Testis (tissue), 3 donors: ENCODE measurements around the gene TMEM179B. TPM values are rescaled to one million over a fixed set of nuclear protein-coding genes. Genes with fewer than 3 reads are reported as not detected.

ENCODE experiments used
- DNase-seq: peaks from one replicate; pipeline ENCODE4 v3.0.0-alpha.2; 2019
- H3K27ac ChIP-seq, 2 donors: fragments of 200-600 bp; sonication (generic); one replicate each; pipeline ENCODE4 v1.5.1; 2019
- H3K27me3 ChIP-seq: fragments of 200-600 bp; sonication (generic); one replicate; pipeline ENCODE4 v1.5.1; 2019
- H3K36me3 ChIP-seq: fragments of 200-600 bp; sonication (generic); one replicate; pipeline ENCODE4 v1.5.1; 2017; ENCODE audit warnings: low read depth; ENCODE audit errors: missing control alignments
- H3K4me1 ChIP-seq: fragments of 200-600 bp; sonication (generic); one replicate; pipeline ENCODE4 v1.5.1; 2019
- H3K4me3 ChIP-seq, 2 donors: fragments of 200-600 bp; sonication (generic); one replicate each; pipeline ENCODE4 v1.5.1; 2017 to 2019
- H3K9me3 ChIP-seq: fragments of 200-600 bp; sonication (generic); one replicate; pipeline ENCODE4 v1.5.1; 2017
- POLR2A ChIP-seq: fragments of 450-650 bp; IDR thresholded peaks from one replicate; pipeline ENCODE4 v1.6.1; 2017; ENCODE audit warnings: antibody characterized with exemption, mild to moderate bottlenecking, moderate library complexity
- WGBS, 2 donors: methylation state at CpG; one replicate each; pipeline ENCODE4 v1.1.5; 2018; 5-methylcytosine and 5-hydroxymethylcytosine counted together
- intact Hi-C: fragments of 100-400 bp; cut with DNase I; formaldehyde crosslinking; loops from one replicate; pipeline ENCODE4 v1.15.1; 2023; ENCODE audit warnings: low total_unique reads
- microRNA-seq, 2 donors: library from miRNA; unstranded; fragments of <30 nt; microRNA quantifications; one replicate each; pipeline ENCODE4, GENCODE V29; 2016; ENCODE audit warnings: borderline number of aligned reads in 2 of 2, borderline replicate concordance in 1 of 2
- polyA plus RNA-seq: library from polyadenylated mRNA; stranded (reverse); fragments of 350-450 nt; fragmentation: Illumina TruSeq; extraction: RNeasy Lipid Tissue Mini Kit (QIAGEN cat#74804); gene quantifications from one replicate; pipeline ENCODE4 v1.2.3, GENCODE V29; 2014; ENCODE audit warnings: low read depth, low replicate concordance; ENCODE audit not compliant: insufficient read depth
- small RNA-seq, 2 donors: library from RNA; depleted of rRNA; stranded (forward); fragments of <200 nt; gene quantifications; one replicate each; pipeline ENCODE3, GENCODE V24; 2016
- total RNA-seq, 2 donors: library from RNA; depleted of rRNA; stranded (reverse); fragments of >200 nt; gene quantifications; one replicate each; pipeline ENCODE4 v1.2.3, GENCODE V29; 2016
- TF ChIP-seq, protein P1 (sequence below), 3 experiments: fragments of 450-650 bp in 2 of 3; fragments of 200-600 bp in 1 of 3; sonication (generic) in 1 of 3; IDR thresholded peaks; one replicate each; pipeline ENCODE4 v1.5.1; 2016 to 2019; ENCODE audit warnings: antibody characterized with exemption in 3 of 3, mild to moderate bottlenecking in 2 of 3, moderate library complexity in 1 of 3

The TMEM179B gene
- total and polyA plus RNA-seq, 3 donors from 2014 or later, result 87.0 to 124 (median 119) TPM

DNA sequence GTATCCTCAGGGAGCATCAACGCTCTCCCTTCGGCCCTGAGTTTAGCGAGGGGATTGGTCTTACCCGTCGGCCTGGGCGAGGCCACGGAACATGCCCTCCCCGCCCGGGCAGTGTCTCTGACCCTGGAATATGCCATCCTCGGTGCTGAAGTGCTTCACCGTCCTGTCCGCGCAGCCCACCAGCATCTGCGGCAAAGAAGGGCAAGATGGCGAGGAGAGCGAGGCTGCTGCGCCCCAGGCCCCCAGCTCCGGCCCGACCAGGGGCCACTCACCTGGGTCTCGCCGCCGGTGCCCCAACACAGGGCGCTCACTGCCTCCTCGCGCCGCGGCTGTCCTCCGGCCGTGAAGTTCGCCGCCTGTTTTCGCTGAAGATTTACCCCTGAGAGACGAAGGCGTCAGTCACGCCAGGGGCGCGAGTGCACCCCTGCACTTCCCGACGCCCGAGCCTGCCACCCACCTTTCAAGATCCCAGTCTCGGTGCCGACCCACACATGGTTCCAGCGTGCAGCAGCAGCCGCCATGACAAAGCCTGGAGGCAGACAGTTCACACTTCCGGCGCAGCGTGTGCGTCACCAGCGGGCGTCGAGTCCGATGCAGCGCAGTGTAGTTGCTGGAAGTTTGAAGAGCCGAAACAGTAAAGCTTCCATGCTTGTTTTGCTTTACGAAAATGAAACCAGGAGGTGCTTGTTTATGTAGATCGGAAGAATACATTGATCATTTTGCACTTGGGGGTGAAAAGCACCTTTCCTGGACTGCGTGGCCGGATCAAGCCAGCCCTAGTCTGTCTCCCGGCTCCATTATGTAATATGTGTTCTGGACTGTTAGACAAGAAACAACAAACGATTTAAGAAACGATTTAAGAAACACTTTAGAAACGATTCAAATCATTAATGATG is 52.1 kb downstream of the TMEM179B start, which contains the start of gene WDR74:
Gene WDR74, minus strand, starts transcription at position 541 of the 896 bp plus-strand sequence. Its CDS starts 20 bp downstream, at position 521.
- intact Hi-C loops, result no loop called here
- Histone ChIP-seq H3K27me3 (no peaks in the 10 kb centered on the region), H3K4me3 (peak within 1 kb of the TSS; percentile 75 to 90), H3K36me3 (no peaks in the 10 kb centered on the region), H3K4me1 (peaks cover 8% of the 10 kb centered on the region), H3K27ac (peak within 1 kb of the TSS; percentile 98 to 99), H3K9me3 (no peaks in the 10 kb centered on the region)
- TF ChIP-seq, protein P1, sequence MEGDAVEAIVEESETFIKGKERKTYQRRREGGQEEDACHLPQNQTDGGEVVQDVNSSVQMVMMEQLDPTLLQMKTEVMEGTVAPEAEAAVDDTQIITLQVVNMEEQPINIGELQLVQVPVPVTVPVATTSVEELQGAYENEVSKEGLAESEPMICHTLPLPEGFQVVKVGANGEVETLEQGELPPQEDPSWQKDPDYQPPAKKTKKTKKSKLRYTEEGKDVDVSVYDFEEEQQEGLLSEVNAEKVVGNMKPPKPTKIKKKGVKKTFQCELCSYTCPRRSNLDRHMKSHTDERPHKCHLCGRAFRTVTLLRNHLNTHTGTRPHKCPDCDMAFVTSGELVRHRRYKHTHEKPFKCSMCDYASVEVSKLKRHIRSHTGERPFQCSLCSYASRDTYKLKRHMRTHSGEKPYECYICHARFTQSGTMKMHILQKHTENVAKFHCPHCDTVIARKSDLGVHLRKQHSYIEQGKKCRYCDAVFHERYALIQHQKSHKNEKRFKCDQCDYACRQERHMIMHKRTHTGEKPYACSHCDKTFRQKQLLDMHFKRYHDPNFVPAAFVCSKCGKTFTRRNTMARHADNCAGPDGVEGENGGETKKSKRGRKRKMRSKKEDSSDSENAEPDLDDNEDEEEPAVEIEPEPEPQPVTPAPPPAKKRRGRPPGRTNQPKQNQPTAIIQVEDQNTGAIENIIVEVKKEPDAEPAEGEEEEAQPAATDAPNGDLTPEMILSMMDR (IDR thresholded peaks at IDR 0.05), result no peak
- peak; percentile 85 for TF ChIP-seq POLR2A
- peak; percentile 97 for DNase-seq
- 0% methylated on average over 24 to 55 of the region's 62 CpGs for WGBS, 2 donors

Small RNAs within 50 kb of the gene (microRNA-seq; reads per million reads assigned to microRNA genes)
- 2.1 to 4.2 reads per million in 2 donors for gene MIR6514
- gene MIR6748, result 0 to 0.70 reads per million in 2 donors

Small RNAs within 50 kb of the gene (small RNA-seq; reads per million reads assigned to genes)
- gene MIR6514 (0.18 to 0.19 reads per million in 2 donors), gene RNU6-118P (0 reads per million in 2 donors)

Other genes starting within 250 kb of the TMEM179B start
Only the 30 nearest of the 31 such genes appear.
- 100 to 1,000 TPM; 607 to 868 TPM for gene EEF1G, start 213.5 kb upstream of the TMEM179B start, total RNA-seq
- gene EEF1G, start 213.5 kb upstream of the TMEM179B start, polyA plus RNA-seq, result 1,165 TPM
- 10 to 100 TPM; 24.3 to 30.0 TPM for gene TUT1, start 195.9 kb upstream of the TMEM179B start, total RNA-seq
- 25.0 TPM for gene TUT1, start 195.9 kb upstream of the TMEM179B start, polyA plus RNA-seq
- gene MTA2, start 185.5 kb upstream of the TMEM179B start, total RNA-seq, result 100 to 1,000 TPM in 1 of 2 donors, 10 to 100 TPM in 1; 97.2 to 115 TPM
- gene MTA2, start 185.5 kb upstream of the TMEM179B start, polyA plus RNA-seq, result 87.6 TPM
- gene EML3, start 174.6 kb upstream of the TMEM179B start, total RNA-seq, result 10 to 100 TPM; 39.3 to 57.8 TPM
- 29.3 TPM for gene EML3, start 174.6 kb upstream of the TMEM179B start, polyA plus RNA-seq
- gene ROM1, start 174.1 kb upstream of the TMEM179B start, total RNA-seq, result 1 to 10 TPM; 6.1 to 9.7 TPM
- gene ROM1, start 174.1 kb upstream of the TMEM179B start, polyA plus RNA-seq, result 9.0 TPM
- 10 to 100 TPM; 66.4 to 69.2 TPM for gene B3GAT3, start 165.4 kb upstream of the TMEM179B start, total RNA-seq
- 36.6 TPM for gene B3GAT3, start 165.4 kb upstream of the TMEM179B start, polyA plus RNA-seq
- gene GANAB, start 140.8 kb upstream of the TMEM179B start, total RNA-seq, result 100 to 1,000 TPM; 152 to 219 TPM
- 190 TPM for gene GANAB, start 140.8 kb upstream of the TMEM179B start, polyA plus RNA-seq
- 10 to 100 TPM; 20.0 to 24.7 TPM for gene INTS5, start 134.1 kb upstream of the TMEM179B start, total RNA-seq
- gene INTS5, start 134.1 kb upstream of the TMEM179B start, polyA plus RNA-seq, result 12.6 TPM
- gene C11orf98, start 122.2 kb upstream of the TMEM179B start, total RNA-seq, result 10 to 100 TPM; 39.3 to 62.8 TPM
- 100 TPM for gene C11orf98, start 122.2 kb upstream of the TMEM179B start, polyA plus RNA-seq
- 1 to 10 TPM; 2.4 to 3.7 TPM for gene CSKMT, start 122.1 kb upstream of the TMEM179B start, total RNA-seq
- 2.0 TPM for gene CSKMT, start 122.1 kb upstream of the TMEM179B start, polyA plus RNA-seq
- gene UQCC3, start 115.7 kb upstream of the TMEM179B start, total RNA-seq, result 1 to 10 TPM; 8.0 to 8.1 TPM
- 4.2 TPM for gene UQCC3, start 115.7 kb upstream of the TMEM179B start, polyA plus RNA-seq
- gene LBHD1, start 115.1 kb upstream of the TMEM179B start, total RNA-seq, result 10 to 100 TPM in 1 of 2 donors, 1 to 10 TPM in 1; 8.2 to 11.6 TPM
- 11.1 TPM for gene LBHD1, start 115.1 kb upstream of the TMEM179B start, polyA plus RNA-seq
- gene UBXN1, start 108.3 kb upstream of the TMEM179B start, total RNA-seq, result 100 to 1,000 TPM; 173 to 190 TPM
- gene UBXN1, start 108.3 kb upstream of the TMEM179B start, polyA plus RNA-seq, result 196 TPM
- 1 to 10 TPM; 4.7 to 5.6 TPM for gene LRRN4CL, start 97.9 kb upstream of the TMEM179B start, total RNA-seq
- 5.0 TPM for gene LRRN4CL, start 97.9 kb upstream of the TMEM179B start, polyA plus RNA-seq
- gene BSCL2, start 80.0 kb upstream of the TMEM179B start, total RNA-seq, result 100 to 1,000 TPM; 292 to 525 TPM
- 519 TPM for gene BSCL2, start 80.0 kb upstream of the TMEM179B start, polyA plus RNA-seq
- 1 to 10 TPM; 2.0 to 4.5 TPM for gene GNG3, start 79.7 kb upstream of the TMEM179B start, total RNA-seq
- 11.1 TPM for gene GNG3, start 79.7 kb upstream of the TMEM179B start, polyA plus RNA-seq
- 10 to 100 TPM; 31.8 to 42.5 TPM for gene HNRNPUL2, start 59.9 kb upstream of the TMEM179B start, total RNA-seq
- 42.9 TPM for gene HNRNPUL2, start 59.9 kb upstream of the TMEM179B start, polyA plus RNA-seq
- gene TTC9C, start 58.9 kb upstream of the TMEM179B start, total RNA-seq, result 10 to 100 TPM; 34.0 to 39.5 TPM
- gene TTC9C, start 58.9 kb upstream of the TMEM179B start, polyA plus RNA-seq, result 41.5 TPM
- 10 to 100 TPM; 14.0 to 17.4 TPM for gene ZBTB3, start 33.2 kb upstream of the TMEM179B start, total RNA-seq
- 6.7 TPM for gene ZBTB3, start 33.2 kb upstream of the TMEM179B start, polyA plus RNA-seq
- 10 to 100 TPM; 48.1 to 71.2 TPM for gene POLR2G, start 25.8 kb upstream of the TMEM179B start, total RNA-seq
- gene POLR2G, start 25.8 kb upstream of the TMEM179B start, polyA plus RNA-seq, result 78.6 TPM
- 10 to 100 TPM; 22.4 to 32.0 TPM for gene TAF6L, start 16.0 kb upstream of the TMEM179B start, total RNA-seq
- 13.6 TPM for gene TAF6L, start 16.0 kb upstream of the TMEM179B start, polyA plus RNA-seq
- 10 to 100 TPM; 24.1 to 25.5 TPM for gene TMEM223, start 4.6 kb downstream of the TMEM179B start, total RNA-seq
- gene TMEM223, start 4.6 kb downstream of the TMEM179B start, polyA plus RNA-seq, result 11.5 TPM
- gene NXF1, start 18.0 kb downstream of the TMEM179B start, total RNA-seq, result 10 to 100 TPM; 94.6 to 98.7 TPM
- 88.3 TPM for gene NXF1, start 18.0 kb downstream of the TMEM179B start, polyA plus RNA-seq
- 10 to 100 TPM; 42.2 to 49.1 TPM for gene STX5, start 44.6 kb downstream of the TMEM179B start, total RNA-seq
- 55.0 TPM for gene STX5, start 44.6 kb downstream of the TMEM179B start, polyA plus RNA-seq
- gene TEX54, start 45.4 kb downstream of the TMEM179B start, total RNA-seq, result 10 to 100 TPM; 18.4 to 38.1 TPM
- 40.7 TPM for gene TEX54, start 45.4 kb downstream of the TMEM179B start, polyA plus RNA-seq
- 10 to 100 TPM; 33.4 to 46.7 TPM for gene WDR74, start 52.2 kb downstream of the TMEM179B start, total RNA-seq
- 39.0 TPM for gene WDR74, start 52.2 kb downstream of the TMEM179B start, polyA plus RNA-seq
- gene SLC3A2, start 93.5 kb downstream of the TMEM179B start, total RNA-seq, result 100 to 1,000 TPM; 227 to 271 TPM
- 166 TPM for gene SLC3A2, start 93.5 kb downstream of the TMEM179B start, polyA plus RNA-seq
- under 1 TPM; 0.06 to 0.39 TPM for gene CHRM1, start 134.0 kb downstream of the TMEM179B start, total RNA-seq
- gene CHRM1, start 134.0 kb downstream of the TMEM179B start, polyA plus RNA-seq, result 0.45 TPM
- gene SLC22A6, start 197.6 kb downstream of the TMEM179B start, total RNA-seq, result not detected
- not detected for gene SLC22A6, start 197.6 kb downstream of the TMEM179B start, polyA plus RNA-seq
- gene SLC22A8, start 228.4 kb downstream of the TMEM179B start, total RNA-seq, result under 1 TPM in 1 of 2 donors, not detected in 1; 0.06 TPM
- not detected for gene SLC22A8, start 228.4 kb downstream of the TMEM179B start, polyA plus RNA-seq